ENCODE data around the gene CCNF. TPM values are rescaled to one million over a fixed set of nuclear protein-coding genes. Genes with fewer than 3 reads are reported as not detected.

CCNF gene
- total and polyA plus RNA-seq, 2 of the 4 experiments (the other 2 are of a cell fraction) = 8.2 to 20.1 TPM

DNA sequence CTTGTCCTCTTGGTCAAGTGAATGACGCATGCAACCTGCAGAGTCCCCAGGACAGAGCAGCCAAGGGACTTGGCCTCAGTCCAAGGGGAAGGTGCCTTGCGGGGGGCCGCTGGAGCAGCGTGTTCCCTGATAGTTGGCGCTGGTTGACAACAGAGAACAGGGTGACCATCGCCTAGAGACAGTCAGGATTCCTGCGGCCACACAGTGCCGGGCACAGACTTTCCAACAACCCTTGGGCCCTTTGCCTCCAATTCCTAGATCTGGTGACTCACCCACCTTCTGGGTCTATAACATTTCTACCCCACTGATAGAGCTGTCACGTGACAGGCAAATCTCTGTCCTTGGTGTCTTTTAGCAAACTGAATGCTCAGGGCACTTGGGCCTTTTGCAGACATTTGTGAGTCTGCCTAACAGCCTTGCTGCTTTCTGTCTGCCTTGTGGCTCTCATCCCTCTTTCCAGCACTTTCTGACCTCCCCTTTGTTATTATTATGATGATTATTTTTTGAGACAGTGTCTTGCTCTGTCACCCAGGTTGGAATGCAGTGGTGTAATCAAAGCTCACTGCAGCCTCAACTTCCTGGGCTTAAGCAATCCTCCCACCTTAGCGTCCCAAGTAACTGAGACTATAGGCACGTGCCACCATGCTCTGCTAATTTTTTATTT lies 18.8 kb downstream of the CCNF start (continued):
- no peak for TF ChIP-seq SMC3 (IDR thresholded peaks at IDR 0.05; ENCODE audit: low read depth, low read length)

DNA sequence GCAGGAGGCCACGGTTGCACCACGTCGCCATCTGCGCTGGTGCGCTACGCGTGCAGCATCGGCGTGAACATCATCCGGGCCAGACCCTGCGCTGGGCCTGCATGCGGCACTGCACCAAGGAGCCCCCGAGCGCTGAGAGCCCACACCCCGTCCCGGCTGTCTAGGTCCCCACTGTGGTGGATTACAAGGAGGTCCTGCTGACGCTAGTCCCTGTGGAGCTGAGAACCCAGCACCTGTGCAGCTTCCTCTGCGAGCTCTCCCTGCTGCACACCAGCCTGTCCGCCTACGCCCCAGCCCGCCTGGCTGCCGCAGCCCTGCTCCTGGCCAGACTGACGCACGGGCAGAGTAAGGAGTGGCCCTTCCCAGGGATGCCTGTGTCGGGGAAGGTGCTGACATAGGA lies 19.9 kb downstream of the CCNF start:
- ATAC-seq (ENCODE audit: low read depth) = no peak
- H3K36me3 ChIP-seq (ENCODE audit: control insufficient read depth, insufficient read depth, low read length) = peaks cover 40% of the 10 kb centered on the region
- POLR2A ChIA-PET (ENCODE audit: unreplicated experiment) = no interaction called here
- DNase-seq = no peak
- WGBS, 2 experiments (ENCODE audit: extremely low coverage in 2 of 2, insufficient read length in 1 of 2) = 95% methylated on average over 7 of the region's 25 CpGs; no CpG with 5 or more reads in 1 of the 2 experiments
- H2AFZ ChIP-seq (replicated peaks; ENCODE audit: low read length, poor library complexity) = no peak overlapping the region
- H3K79me1 ChIP-seq (ENCODE audit: low read depth in 1 of 2, low read length in 2 of 2) = peaks cover 11 to 66% of the 10 kb centered on the region in 2 experiments
- peak overlapping the region; percentile 4; the same call in 1 of the 2 replicates for H4K91ac ChIP-seq (ENCODE audit: insufficient read depth, low read depth, low read length)
- no peak overlapping the region for H3K23ac ChIP-seq (ENCODE audit: low read depth, low read length)
- H2BK120ac ChIP-seq (ENCODE audit: low read depth, low read length) = peak overlapping the region; percentile 50; the same call in 1 of the 2 replicates
- peak overlapping the region; percentile 31 for H2BK5ac ChIP-seq (ENCODE audit: low read depth, low read length, poor library complexity, severe bottlenecking)
- peak overlapping the region; percentile 70 for H2AK5ac ChIP-seq (ENCODE audit: low read depth, low read length)
- no peak overlapping the region for H3K56ac ChIP-seq (ENCODE audit: extremely low read depth, insufficient read depth, low read length)
- peaks cover 24% of the 10 kb centered on the region for H4K20me1 ChIP-seq (ENCODE audit: insufficient read depth, low read length)
- no peak overlapping the region for H3K9ac ChIP-seq (ENCODE audit: low read depth, low read length)
- no peak overlapping the region for H2BK15ac ChIP-seq (ENCODE audit: low read depth, low read length)
- no peaks in the 10 kb centered on the region for H3K9me3 ChIP-seq (ENCODE audit: control insufficient read depth, insufficient read depth, low read length)
- in situ Hi-C loops (cut with MboI; ENCODE audit: low sequenced_read_pairs) (no loop called here), dilution Hi-C loops (cut with HindIII; ENCODE audit: low sequenced_read_pairs, unreplicated experiment) (no loop called here), intact Hi-C loops (cut with micrococcal nuclease) (no loop called here)
- no peak overlapping the region for H3K14ac ChIP-seq (replicated peaks; ENCODE audit: low read depth, low read length)
- H3K9me1 ChIP-seq (ENCODE audit: insufficient read depth, low read length) = peaks cover 20% of the 10 kb centered on the region
- no peak overlapping the region for H3K18ac ChIP-seq (ENCODE audit: low read depth, low read length)
- no peak overlapping the region for H3K27ac ChIP-seq (ENCODE audit: insufficient read depth, low read length)
- H2AK9ac ChIP-seq (replicated peaks; ENCODE audit: low read depth, low read length, poor library complexity) = no peak overlapping the region
- H3K4me3 ChIP-seq (ENCODE audit: insufficient read depth, low read depth, low read length) = no peak overlapping the region
- no TSS peak for BruUV-seq (replicated peaks)
- no peaks in the 10 kb centered on the region for H3K27me3 ChIP-seq (ENCODE audit: control insufficient read depth, insufficient read depth, low read length)
- no peak overlapping the region; the same call in 1 of the 2 replicates for H3K4ac ChIP-seq (ENCODE audit: low read depth, low read length)
- H4K8ac ChIP-seq (ENCODE audit: low read depth in 2 of 2, low read length in 2 of 2) = peak overlapping the region in 1 of 2 experiments; percentile 48; a peak in 1 of 4 replicates
- peak overlapping the region; percentile 29; the same call in 1 of the 2 replicates for H2BK20ac ChIP-seq (ENCODE audit: low read depth, low read length)
- CTCF ChIA-PET = no interaction called here
- H3K4me2 ChIP-seq (ENCODE audit: low read depth, low read length) = no peak overlapping the region
- peaks cover 5% of the 10 kb centered on the region for H3K4me1 ChIP-seq (ENCODE audit: control insufficient read depth, insufficient read depth, low read length)
- H4K5ac ChIP-seq (ENCODE audit: low read depth, low read length) = no peak overlapping the region
- no peak for TF ChIP-seq MAZ (IDR thresholded peaks at IDR 0.05; ENCODE audit: borderline replicate concordance, low read depth, low read length)
- no peak for TF ChIP-seq NFE2L2 (IDR thresholded peaks at IDR 0.05; ENCODE audit: low read depth, low read length)
- TF ChIP-seq MXI1 (IDR thresholded peaks at IDR 0.05; ENCODE audit: borderline replicate concordance, low read depth, low read length) = no peak
- no peak for TF ChIP-seq MAFK (IDR thresholded peaks at IDR 0.05; ENCODE audit: low read depth, low read length)
- no peak for TF ChIP-seq CHD1 (IDR thresholded peaks at IDR 0.05; ENCODE audit: low read depth, low read length)
- TF ChIP-seq, protein P1, sequence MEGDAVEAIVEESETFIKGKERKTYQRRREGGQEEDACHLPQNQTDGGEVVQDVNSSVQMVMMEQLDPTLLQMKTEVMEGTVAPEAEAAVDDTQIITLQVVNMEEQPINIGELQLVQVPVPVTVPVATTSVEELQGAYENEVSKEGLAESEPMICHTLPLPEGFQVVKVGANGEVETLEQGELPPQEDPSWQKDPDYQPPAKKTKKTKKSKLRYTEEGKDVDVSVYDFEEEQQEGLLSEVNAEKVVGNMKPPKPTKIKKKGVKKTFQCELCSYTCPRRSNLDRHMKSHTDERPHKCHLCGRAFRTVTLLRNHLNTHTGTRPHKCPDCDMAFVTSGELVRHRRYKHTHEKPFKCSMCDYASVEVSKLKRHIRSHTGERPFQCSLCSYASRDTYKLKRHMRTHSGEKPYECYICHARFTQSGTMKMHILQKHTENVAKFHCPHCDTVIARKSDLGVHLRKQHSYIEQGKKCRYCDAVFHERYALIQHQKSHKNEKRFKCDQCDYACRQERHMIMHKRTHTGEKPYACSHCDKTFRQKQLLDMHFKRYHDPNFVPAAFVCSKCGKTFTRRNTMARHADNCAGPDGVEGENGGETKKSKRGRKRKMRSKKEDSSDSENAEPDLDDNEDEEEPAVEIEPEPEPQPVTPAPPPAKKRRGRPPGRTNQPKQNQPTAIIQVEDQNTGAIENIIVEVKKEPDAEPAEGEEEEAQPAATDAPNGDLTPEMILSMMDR (conservative IDR thresholded peaks at IDR 0.05; ENCODE audit: low read depth, low read length) = no peak
- TF ChIP-seq CEBPB (IDR thresholded peaks at IDR 0.05; ENCODE audit: low read depth, low read length) = no peak
- no peak for TF ChIP-seq SMC3 (IDR thresholded peaks at IDR 0.05; ENCODE audit: low read depth, low read length)
- TF ChIP-seq, protein P2, sequence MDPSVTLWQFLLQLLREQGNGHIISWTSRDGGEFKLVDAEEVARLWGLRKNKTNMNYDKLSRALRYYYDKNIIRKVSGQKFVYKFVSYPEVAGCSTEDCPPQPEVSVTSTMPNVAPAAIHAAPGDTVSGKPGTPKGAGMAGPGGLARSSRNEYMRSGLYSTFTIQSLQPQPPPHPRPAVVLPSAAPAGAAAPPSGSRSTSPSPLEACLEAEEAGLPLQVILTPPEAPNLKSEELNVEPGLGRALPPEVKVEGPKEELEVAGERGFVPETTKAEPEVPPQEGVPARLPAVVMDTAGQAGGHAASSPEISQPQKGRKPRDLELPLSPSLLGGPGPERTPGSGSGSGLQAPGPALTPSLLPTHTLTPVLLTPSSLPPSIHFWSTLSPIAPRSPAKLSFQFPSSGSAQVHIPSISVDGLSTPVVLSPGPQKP (IDR thresholded peaks at IDR 0.05; ENCODE audit: borderline replicate concordance, low read depth, low read length) = no peak
- TF ChIP-seq RAD21 (IDR thresholded peaks at IDR 0.05; ENCODE audit: low read length) = no peak
- TF ChIP-seq, protein P3, sequence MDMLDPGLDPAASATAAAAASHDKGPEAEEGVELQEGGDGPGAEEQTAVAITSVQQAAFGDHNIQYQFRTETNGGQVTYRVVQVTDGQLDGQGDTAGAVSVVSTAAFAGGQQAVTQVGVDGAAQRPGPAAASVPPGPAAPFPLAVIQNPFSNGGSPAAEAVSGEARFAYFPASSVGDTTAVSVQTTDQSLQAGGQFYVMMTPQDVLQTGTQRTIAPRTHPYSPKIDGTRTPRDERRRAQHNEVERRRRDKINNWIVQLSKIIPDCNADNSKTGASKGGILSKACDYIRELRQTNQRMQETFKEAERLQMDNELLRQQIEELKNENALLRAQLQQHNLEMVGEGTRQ (IDR thresholded peaks at IDR 0.05; ENCODE audit: low read depth, low read length) = no peak
- no peak for TF ChIP-seq RFX5 (IDR thresholded peaks at IDR 0.05; ENCODE audit: low read depth, low read length)
- no peak for TF ChIP-seq FOS (IDR thresholded peaks at IDR 0.05; ENCODE audit: low read depth, low read length)

All from IMR-90 (cell line).